HCT116 (cell line): ENCODE measurements around the gene OARD1. TPM values are rescaled to one million over a fixed set of nuclear protein-coding genes. Genes with fewer than 3 reads are reported as not detected.
A peak's percentile ranks its signal among the peaks of the same experiment; 100 is the strongest.

Source experiments
- ATAC-seq: fragments of 200-7000 bp; cut with Tn5 transposase; 2 replicates; pipeline ENCODE4 v1.9.1; 2020; ENCODE audit warnings: mild to moderate bottlenecking, moderate library complexity
- BruUV-seq: library from RNA; stranded (reverse); fragments of 400-500 nt; replicated peaks from 2 replicates; lab custom pipeline; 2021; lab: Mats Ljungman, UMichigan
- CTCF ChIA-PET: fragments of 300-600 bp; sonication (Branson Sonifier 250); formaldehyde crosslinking; loops from one replicate; lab custom pipeline; 2021; ENCODE audit warnings: antibody characterized with exemption; lab: Charles Lee
- POLR2A ChIA-PET: fragments of 300-600, 350-600 bp; sonication (Branson Sonifier 250); formaldehyde crosslinking; loops from one replicate; lab custom pipeline; 2021; ENCODE audit warnings: antibody characterized with exemption; lab: Charles Lee
- RAD21 ChIA-PET, 2 experiments: fragments of 300-600 bp; sonication (Branson Sonifier 250); formaldehyde crosslinking; loops; one replicate each; lab custom pipeline; 2023; ENCODE audit warnings: low total read pairs in 2 of 2; ENCODE audit not compliant: uncharacterized antibody in 2 of 2, unreplicated experiment in 2 of 2, low non-redundant PET in 1 of 2; lab: Charles Lee
- DNase-seq: peaks from one replicate; pipeline ENCODE4 v3.0.0-alpha.2; 2010; ENCODE audit warnings: low read depth, low spot score
- H2AFZ ChIP-seq: fragments of 200-600 bp; shearing (Covaris generic), sonication (generic); 2 replicates; pipeline ENCODE4 v1.6.1; 2017; ENCODE audit warnings: low read depth, mixed run types, mixed read lengths, antibody characterized with exemption, low read length; ENCODE audit not compliant: poor library complexity, severe bottlenecking
- H3K27ac ChIP-seq: 2 replicates; pipeline ENCODE4 v1.5.1; 2012; ENCODE audit warnings: low read depth, low read length
- H3K27me3 ChIP-seq: fragments of 200-600 bp; sonication (generic); 2 replicates; pipeline ENCODE4 v1.6.1; 2016; ENCODE audit warnings: mixed run types, low read length, mixed read lengths; ENCODE audit not compliant: insufficient read depth
- H3K36me3 ChIP-seq, 2 experiments: fragments of 200-500 bp in 1 of 2; fragments of 200-600 bp in 1 of 2; sonication (Bioruptor generic) in 1 of 2; sonication (generic) in 1 of 2; 2 replicates each; pipeline versions ENCODE4 v1.5.1 to v1.6.1; 2014 to 2016; ENCODE audit warnings: low read length in 2 of 2, inconsistent platforms in 1 of 2, mixed read lengths in 1 of 2, mixed run types in 1 of 2; ENCODE audit not compliant: insufficient read depth in 2 of 2, control insufficient read depth in 1 of 2
- H3K4me1 ChIP-seq, 2 experiments: fragments of 200-600 bp in 1 of 2; sonication (generic) in 1 of 2; 2 replicates each; pipeline versions ENCODE4 v1.5.1 to v1.6.1; 2012 to 2017; ENCODE audit warnings: low read length in 2 of 2, inconsistent platforms in 1 of 2, mild to moderate bottlenecking in 1 of 2, mixed read lengths in 1 of 2, mixed run types in 1 of 2, moderate library complexity in 1 of 2; ENCODE audit not compliant: insufficient read depth in 2 of 2, control insufficient read depth in 1 of 2
- H3K4me2 ChIP-seq: fragments of 200-600 bp; sonication (generic); 2 replicates; pipeline ENCODE4 v1.6.1; 2017; ENCODE audit warnings: mixed run types, low read length, mixed read lengths
- H3K4me3 ChIP-seq, 2 experiments: fragments of 200-600 bp in 1 of 2; sonication (generic) in 1 of 2; replicated peaks in 1 of 2; 2 replicates each; pipeline ENCODE4 v1.5.1; 2011 to 2016; ENCODE audit warnings: low read length in 2 of 2, control low read depth in 1 of 2, low read depth in 1 of 2, mild to moderate bottlenecking in 1 of 2, mixed read lengths in 1 of 2, mixed run types in 1 of 2
- H3K79me2 ChIP-seq: fragments of 200-600 bp; sonication (generic); 2 replicates; pipeline ENCODE4 v1.6.1; 2017; ENCODE audit warnings: mild to moderate bottlenecking, mixed run types, low read length, moderate library complexity, mixed read lengths; ENCODE audit not compliant: insufficient read depth
- H3K9ac ChIP-seq: fragments of 200-600 bp; sonication (generic); 2 replicates; pipeline ENCODE4 v1.6.1; 2016; ENCODE audit warnings: low read length, mixed read lengths
- H3K9me2 ChIP-seq: fragments of 200-600 bp; sonication (generic), shearing (Covaris generic); 2 replicates; pipeline ENCODE4 v1.6.1; 2017; ENCODE audit warnings: mixed run types, mild to moderate bottlenecking, moderate library complexity; ENCODE audit not compliant: insufficient read depth
- H3K9me3 ChIP-seq, 2 experiments: fragments of 200-500 bp in 1 of 2; fragments of 200-600 bp in 1 of 2; sonication (Bioruptor generic) in 1 of 2; sonication (generic) in 1 of 2; 2 replicates each; pipeline ENCODE4 v1.6.1; 2014 to 2017; ENCODE audit warnings: low read length in 2 of 2, mixed read lengths in 2 of 2, inconsistent platforms in 1 of 2, low read depth in 1 of 2, mild to moderate bottlenecking in 1 of 2, mixed run types in 1 of 2, moderate library complexity in 1 of 2; ENCODE audit not compliant: control insufficient read depth in 1 of 2, insufficient read depth in 1 of 2
- H4K20me1 ChIP-seq: fragments of 200-600 bp; sonication (generic), shearing (Covaris generic); 2 replicates; pipeline ENCODE4 v1.6.1; 2017; ENCODE audit warnings: mixed run types, mild to moderate bottlenecking, moderate library complexity; ENCODE audit not compliant: insufficient read depth
- CBX3 ChIP-seq: IDR thresholded peaks from 2 replicates; pipeline ENCODE4 v1.6.1; 2012; ENCODE audit warnings: low read depth
- EZH2phosphoT487 ChIP-seq: fragments of 200-600 bp; IDR thresholded peaks from 2 replicates; pipeline ENCODE4 v1.6.1; 2018; ENCODE audit warnings: antibody characterized with exemption, borderline replicate concordance
- JUND ChIP-seq: IDR thresholded peaks from 2 replicates; pipeline ENCODE4 v1.6.1; 2012
- SP1 ChIP-seq: IDR thresholded peaks from 2 replicates; pipeline ENCODE4 v1.6.1; 2012; ENCODE audit warnings: low read depth
- SRF ChIP-seq: IDR thresholded peaks from 2 replicates; pipeline ENCODE4 v1.6.1; 2012; ENCODE audit warnings: low read depth
- TCF7L2 ChIP-seq: IDR thresholded peaks from 2 replicates; pipeline ENCODE4 v1.7.0; 2011; ENCODE audit warnings: borderline replicate concordance, inconsistent platforms; ENCODE audit not compliant: insufficient read depth, insufficient read length; ENCODE audit errors: extremely low read depth
- YY1 ChIP-seq: IDR thresholded peaks from 2 replicates; pipeline ENCODE4 v1.6.1; 2011; ENCODE audit warnings: low read length, low read depth, moderate library complexity, mild to moderate bottlenecking; ENCODE audit not compliant: insufficient replicate concordance; ENCODE audit errors: extremely low read depth
- ZNF274 ChIP-seq: fragments of 200-500 bp; sonication (Bioruptor generic); IDR thresholded peaks from 2 replicates; pipeline ENCODE4 v1.6.1; 2014; ENCODE audit warnings: mild to moderate bottlenecking, low read depth, low read length, inconsistent platforms
- intact Hi-C: fragments of 100-400 bp; cut with micrococcal nuclease; formaldehyde crosslinking; loops from 2 replicates; pipeline ENCODE4 v1.10.0; 2022
- total RNA-seq: library from RNA; stranded (reverse); gene quantifications from one replicate; pipeline ENCODE4 v1.2.1, GENCODE V29; 2021; ENCODE audit not compliant: unreplicated experiment
- TF ChIP-seq, protein P1 (sequence below), 3 experiments: fragments of 200-600 bp in 1 of 3; sonication (generic) in 1 of 3; IDR thresholded peaks in 2 of 3; conservative IDR thresholded peaks in 1 of 3; 2 replicates each; pipeline ENCODE4 v1.5.1; 2012 to 2017; ENCODE audit warnings: low read depth in 2 of 3, low read length in 2 of 3, antibody characterized with exemption in 1 of 3, borderline replicate concordance in 1 of 3, control low read depth in 1 of 3, mild to moderate bottlenecking in 1 of 3, mixed read lengths in 1 of 3, mixed run types in 1 of 3, moderate library complexity in 1 of 3; ENCODE audit not compliant: insufficient read depth in 1 of 3
- TF ChIP-seq, protein P2 (sequence below): IDR thresholded peaks from 2 replicates; pipeline ENCODE4 v1.6.1; 2012

OARD1 gene
- total RNA-seq, 1 experiment from 2014 or later, result 28.7 TPM

DNA sequence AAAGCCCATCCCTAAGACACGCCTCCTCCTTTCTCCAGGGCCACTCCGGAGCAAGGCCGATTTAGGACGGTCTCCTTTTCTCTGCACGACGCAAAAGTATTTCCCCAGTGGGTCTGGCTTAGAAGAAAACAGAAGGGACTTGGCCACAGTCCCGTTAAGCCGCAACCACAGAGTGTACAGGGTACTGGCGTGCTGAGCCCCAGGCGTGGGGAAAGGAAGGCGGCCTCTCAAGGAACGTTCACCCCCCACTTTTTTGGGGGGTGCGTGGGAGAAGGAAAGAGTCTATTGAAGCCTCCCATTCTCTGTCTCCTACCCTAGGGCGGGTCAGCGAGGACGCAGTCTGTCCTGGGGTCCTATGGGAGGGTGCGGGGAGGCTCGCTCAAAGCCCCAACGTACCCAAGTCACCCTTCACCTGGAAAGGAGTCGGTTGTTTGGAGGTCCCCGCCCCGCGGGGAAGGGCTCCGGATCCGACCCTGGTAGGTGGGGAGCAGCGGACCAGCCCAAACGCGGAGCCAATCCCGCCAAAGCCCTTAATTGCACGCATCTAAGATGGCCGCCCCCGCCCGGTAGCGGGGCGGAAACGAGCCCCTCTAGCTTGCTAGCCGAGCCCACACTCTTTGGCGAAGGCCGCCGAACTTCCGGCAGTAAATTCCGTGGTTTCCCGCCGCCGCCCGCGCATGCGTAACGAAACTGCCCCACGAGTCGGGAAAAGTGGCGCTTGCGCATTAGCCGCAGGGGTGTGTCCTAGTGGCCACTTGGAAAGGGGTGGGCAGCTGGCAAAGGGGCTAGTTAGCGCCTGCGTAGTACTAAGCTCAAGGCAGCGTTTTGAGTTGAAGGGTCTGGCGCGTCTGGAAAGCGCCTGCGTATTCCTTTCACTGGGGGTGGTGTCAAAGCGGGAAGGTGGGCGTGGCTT is at the start of gene OARD1 (continued):
- TF ChIP-seq, protein P1, sequence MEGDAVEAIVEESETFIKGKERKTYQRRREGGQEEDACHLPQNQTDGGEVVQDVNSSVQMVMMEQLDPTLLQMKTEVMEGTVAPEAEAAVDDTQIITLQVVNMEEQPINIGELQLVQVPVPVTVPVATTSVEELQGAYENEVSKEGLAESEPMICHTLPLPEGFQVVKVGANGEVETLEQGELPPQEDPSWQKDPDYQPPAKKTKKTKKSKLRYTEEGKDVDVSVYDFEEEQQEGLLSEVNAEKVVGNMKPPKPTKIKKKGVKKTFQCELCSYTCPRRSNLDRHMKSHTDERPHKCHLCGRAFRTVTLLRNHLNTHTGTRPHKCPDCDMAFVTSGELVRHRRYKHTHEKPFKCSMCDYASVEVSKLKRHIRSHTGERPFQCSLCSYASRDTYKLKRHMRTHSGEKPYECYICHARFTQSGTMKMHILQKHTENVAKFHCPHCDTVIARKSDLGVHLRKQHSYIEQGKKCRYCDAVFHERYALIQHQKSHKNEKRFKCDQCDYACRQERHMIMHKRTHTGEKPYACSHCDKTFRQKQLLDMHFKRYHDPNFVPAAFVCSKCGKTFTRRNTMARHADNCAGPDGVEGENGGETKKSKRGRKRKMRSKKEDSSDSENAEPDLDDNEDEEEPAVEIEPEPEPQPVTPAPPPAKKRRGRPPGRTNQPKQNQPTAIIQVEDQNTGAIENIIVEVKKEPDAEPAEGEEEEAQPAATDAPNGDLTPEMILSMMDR (IDR thresholded peaks at IDR 0.05 in 2 of 3, conservative IDR thresholded peaks at IDR 0.05 in 1 of 3; ENCODE audit: borderline replicate concordance in 1 of 3, insufficient read depth in 1 of 3, low read depth in 2 of 3, low read length in 2 of 3), result no peak
- TF ChIP-seq TCF7L2 (peak; percentile 77), YY1 (peak; percentile 97), SRF (no peak), ZNF274 (no peak), CBX3 (0 out of 2 replicates have a peak, but pooled peaks have one; percentile 9)
- TF ChIP-seq, protein P2, sequence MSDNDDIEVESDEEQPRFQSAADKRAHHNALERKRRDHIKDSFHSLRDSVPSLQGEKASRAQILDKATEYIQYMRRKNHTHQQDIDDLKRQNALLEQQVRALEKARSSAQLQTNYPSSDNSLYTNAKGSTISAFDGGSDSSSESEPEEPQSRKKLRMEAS, result no peak

DNA sequence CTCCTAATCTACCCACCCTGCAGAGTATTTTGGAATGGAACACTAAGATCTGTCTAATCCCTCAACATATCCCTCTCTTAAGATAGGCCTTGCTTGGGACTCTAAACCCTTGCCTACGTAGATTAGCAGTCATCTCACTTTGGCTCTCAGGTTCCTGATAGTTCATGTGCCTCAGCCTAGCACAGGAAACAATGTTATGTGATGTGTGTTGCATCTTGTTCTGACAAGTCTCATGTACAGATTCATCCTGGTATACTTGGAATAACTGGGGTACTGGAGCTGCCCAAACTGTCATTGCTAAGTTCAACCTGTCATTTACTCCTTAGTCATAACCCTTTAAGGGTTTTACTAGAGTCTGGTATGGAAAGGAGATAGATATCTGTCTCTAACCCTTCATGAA is 47.9 kb upstream of the OARD1 start:
- H3K27ac ChIP-seq, result no peak overlapping the region
- no peaks in the 10 kb centered on the region for H3K79me2 ChIP-seq
- H2AFZ ChIP-seq, result no peak overlapping the region
- intact Hi-C loops, result no loop called here
- TF ChIP-seq, protein P1 (IDR thresholded peaks at IDR 0.05 in 2 of 3, conservative IDR thresholded peaks at IDR 0.05 in 1 of 3; ENCODE audit: borderline replicate concordance in 1 of 3, insufficient read depth in 1 of 3, low read depth in 2 of 3, low read length in 2 of 3), result no peak
- TF ChIP-seq JUND (no peak), EZH2phosphoT487 (no peak), SP1 (no peak)
- ChIA-PET CTCF (no interaction called here), RAD21 (no interaction called here), POLR2A (no interaction called here)
- no peaks in the 10 kb centered on the region for H4K20me1 ChIP-seq
- BruUV-seq, result no TSS peak
- H3K9me2 ChIP-seq, result no peaks in the 10 kb centered on the region
- no peaks in the 10 kb centered on the region for H3K9me3 ChIP-seq
- no peak overlapping the region for H3K4me3 ChIP-seq
- DNase-seq (no peak), ATAC-seq (no peak)
- no peaks in the 10 kb centered on the region for H3K27me3 ChIP-seq
- no peaks in the 10 kb centered on the region for H3K36me3 ChIP-seq
- H3K4me2 ChIP-seq, result no peak overlapping the region
- H3K4me1 ChIP-seq, result no peaks in the 10 kb centered on the region
- H3K9ac ChIP-seq, result no peak overlapping the region
